GM13977 (cell line): Measurements from ENCODE around the gene IFNGR2.

Source experiments
- DNase-seq: peaks from one replicate; pipeline ENCODE4 v3.0.0; 2012; ENCODE audit warnings: low spot score
- in situ Hi-C: fragments of 300-500 bp; cut with MboI; formaldehyde crosslinking; loops from one replicate; pipeline ENCODE4 v1.12.0; 2022; ENCODE audit warnings: low sequenced_read_pairs, low pct_unique_long_range_greater_than_20kb, mixed read lengths, inconsistent platforms; ENCODE audit not compliant: unreplicated experiment
- TF ChIP-seq, protein P1 (sequence below): IDR thresholded peaks from 2 replicates; pipeline ENCODE4 v1.5.1; 2012; ENCODE audit warnings: mild to moderate bottlenecking, control low read depth; ENCODE audit not compliant: insufficient read depth; ENCODE audit errors: extremely low read depth, missing control alignments

The IFNGR2 gene

DNA sequence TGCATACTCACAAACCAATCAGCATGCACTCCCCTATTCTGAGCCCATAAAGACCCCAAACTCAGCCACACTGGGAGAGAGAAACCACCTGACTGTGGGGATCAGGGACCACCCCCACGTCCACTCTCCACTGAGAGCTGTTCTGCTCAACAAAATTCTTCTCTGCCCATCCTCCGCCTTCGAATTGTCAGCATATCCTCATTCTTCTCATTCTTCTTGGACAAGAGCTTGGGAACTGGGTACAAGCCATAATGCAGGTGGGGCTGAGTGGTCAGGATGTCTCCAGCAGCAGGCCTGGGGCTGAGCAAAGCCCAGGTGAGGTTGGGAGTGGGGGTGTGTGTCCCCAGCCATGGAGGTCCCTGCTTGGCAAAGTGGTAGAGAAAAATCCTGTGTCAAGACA is 34.6 kb upstream of the IFNGR2 start:
- in situ Hi-C loops: no loop called here
- no peak for DNase-seq
- TF ChIP-seq, protein P1, sequence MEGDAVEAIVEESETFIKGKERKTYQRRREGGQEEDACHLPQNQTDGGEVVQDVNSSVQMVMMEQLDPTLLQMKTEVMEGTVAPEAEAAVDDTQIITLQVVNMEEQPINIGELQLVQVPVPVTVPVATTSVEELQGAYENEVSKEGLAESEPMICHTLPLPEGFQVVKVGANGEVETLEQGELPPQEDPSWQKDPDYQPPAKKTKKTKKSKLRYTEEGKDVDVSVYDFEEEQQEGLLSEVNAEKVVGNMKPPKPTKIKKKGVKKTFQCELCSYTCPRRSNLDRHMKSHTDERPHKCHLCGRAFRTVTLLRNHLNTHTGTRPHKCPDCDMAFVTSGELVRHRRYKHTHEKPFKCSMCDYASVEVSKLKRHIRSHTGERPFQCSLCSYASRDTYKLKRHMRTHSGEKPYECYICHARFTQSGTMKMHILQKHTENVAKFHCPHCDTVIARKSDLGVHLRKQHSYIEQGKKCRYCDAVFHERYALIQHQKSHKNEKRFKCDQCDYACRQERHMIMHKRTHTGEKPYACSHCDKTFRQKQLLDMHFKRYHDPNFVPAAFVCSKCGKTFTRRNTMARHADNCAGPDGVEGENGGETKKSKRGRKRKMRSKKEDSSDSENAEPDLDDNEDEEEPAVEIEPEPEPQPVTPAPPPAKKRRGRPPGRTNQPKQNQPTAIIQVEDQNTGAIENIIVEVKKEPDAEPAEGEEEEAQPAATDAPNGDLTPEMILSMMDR: no peak

DNA sequence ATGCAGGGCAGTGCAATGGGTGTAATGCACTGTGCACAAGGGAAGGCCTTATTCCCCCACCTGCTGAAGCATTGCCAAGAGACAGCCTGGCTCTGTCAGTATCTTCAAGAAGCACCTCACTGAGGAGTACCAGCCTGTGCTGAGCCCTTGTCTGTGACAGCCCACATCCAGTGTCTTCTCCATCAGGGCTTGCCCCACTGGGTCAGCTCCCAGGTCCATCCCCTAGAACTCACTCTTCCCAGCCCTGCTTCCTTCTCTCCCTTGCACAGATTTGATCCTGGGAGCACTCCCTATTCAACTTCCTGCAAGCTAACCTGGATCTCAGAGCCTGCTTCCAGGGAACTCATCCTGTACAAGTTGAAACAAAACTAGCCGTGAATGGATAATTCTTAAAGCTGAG is 33.6 kb upstream of the IFNGR2 start:
- TF ChIP-seq, protein P1: no peak
- in situ Hi-C loops: no loop called here
- DNase-seq: no peak

DNA sequence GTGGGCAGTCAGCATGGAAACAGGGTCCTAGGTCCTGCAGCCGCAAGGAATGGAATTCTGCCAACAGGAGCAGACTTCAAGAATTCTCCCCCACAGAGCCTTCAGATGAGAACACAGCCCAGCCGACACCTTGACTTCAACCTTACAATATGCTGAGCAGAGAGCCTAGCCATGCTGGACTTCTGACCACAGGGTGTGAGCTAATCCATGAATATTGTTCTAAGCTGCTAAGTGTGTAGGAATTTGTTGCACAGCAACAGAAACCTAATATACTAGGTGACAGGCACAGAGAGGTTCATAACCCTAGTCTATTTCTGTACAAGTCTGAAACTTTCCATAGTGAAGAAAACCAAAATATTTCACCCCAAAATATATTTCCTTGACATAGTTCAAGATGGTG is 32.9 kb upstream of the IFNGR2 start:
- in situ Hi-C loops: no loop called here
- DNase-seq: no peak
- TF ChIP-seq, protein P1: no peak

DNA sequence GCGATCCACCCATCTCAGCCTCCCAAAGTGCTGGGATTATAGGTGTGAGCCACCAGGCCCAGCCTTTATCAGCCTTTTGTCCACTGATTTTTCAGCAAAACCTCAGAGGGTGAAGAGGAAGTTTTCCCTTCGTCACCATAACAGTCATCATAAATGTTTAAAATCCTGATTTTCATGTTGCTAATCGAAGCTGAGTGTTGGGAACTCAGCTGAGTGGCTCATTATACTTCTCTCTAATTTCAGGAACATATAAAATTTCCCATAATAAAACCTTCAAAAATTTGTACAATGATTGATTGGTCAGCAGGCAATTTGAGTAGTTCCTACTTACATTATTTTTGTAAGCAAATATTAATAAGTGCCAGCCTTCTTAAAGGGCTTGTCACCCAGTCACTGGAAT is 31.8 kb upstream of the IFNGR2 start:
- in situ Hi-C loops: no loop called here
- DNase-seq: no peak
- TF ChIP-seq, protein P1: no peak

DNA sequence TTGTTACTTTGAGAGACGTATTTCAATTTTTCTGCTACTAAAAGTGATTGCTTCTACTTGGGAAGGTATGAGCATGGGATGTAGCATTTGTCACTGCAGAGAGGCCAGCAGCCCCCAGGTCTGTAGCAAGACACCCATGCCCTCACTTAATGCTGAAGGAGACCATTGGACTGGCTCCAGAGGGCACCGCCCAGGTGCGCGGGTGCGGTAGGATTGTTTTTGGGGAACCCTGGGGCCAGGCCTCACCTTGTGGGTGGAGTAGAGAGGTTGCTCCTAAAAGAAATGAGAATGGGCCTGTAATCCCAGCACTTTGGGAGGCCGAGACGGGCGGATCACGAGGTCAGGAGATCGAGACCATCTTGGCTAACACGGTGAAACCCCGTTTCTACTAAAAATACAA is 30.6 kb upstream of the IFNGR2 start:
- DNase-seq: no peak
- TF ChIP-seq, protein P1: no peak
- in situ Hi-C loops: no loop called here

DNA sequence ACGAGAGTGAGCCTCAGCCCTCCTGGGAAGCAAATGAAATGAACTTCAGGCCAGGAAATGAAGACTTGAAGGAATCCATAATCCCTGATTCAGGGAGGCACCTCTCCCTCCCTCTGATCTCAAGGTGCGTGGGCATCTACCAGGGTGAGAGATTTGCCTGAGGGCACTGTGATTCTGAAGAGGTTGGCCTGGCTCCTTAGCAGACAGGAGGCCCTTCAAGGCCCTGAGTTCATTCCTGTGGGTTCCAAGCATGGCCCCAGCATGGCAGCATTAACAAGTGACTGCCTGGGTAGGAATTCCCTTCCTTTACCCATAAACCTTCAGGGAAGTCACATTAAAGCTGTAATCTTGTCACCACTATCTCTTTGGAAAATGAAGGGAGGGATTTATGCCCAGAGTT is 29.8 kb upstream of the IFNGR2 start:
- DNase-seq: no peak
- in situ Hi-C loops: no loop called here
- TF ChIP-seq, protein P1: no peak

DNA sequence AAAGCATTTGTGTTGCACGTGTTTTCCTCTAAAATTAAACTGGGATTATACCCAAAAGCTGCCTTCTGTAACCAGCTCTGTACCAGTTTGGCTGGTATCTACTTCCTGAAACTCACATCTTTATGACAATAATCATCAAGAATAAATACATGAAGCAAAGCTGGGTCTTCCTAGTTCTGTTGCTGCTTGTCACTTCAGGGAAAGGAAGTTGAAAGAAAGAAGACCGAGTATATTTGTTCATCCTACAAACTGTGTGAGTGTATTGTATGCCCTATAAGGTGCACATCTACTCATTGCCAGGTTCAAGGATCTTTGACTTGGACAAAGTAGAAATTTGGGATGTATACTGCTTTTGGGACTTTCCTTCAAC is 29.1 kb upstream of the IFNGR2 start:
- no peak for DNase-seq
- TF ChIP-seq, protein P1: no peak
- in situ Hi-C loops: no loop called here
